Measurements from ENCODE around the gene TTLL8.

The TTLL8 gene

GRCh38 chr22:50061141-50061823 lies 3.2 kb upstream of the TTLL8 start:
- DNase-seq, result no peak

- no peak for DNase-seq
Measured at GRCh38 chr22:50060441-50061140, 2.5 kb upstream of the TTLL8 start.

GRCh38 chr22:50059881-50060262 lies 1.8 kb upstream of the TTLL8 start:
- DNase-seq, result no peak

GRCh38 chr22:50058906-50059880 lies 1.1 kb upstream of the TTLL8 start:
- no peak for DNase-seq

- DNase-seq, result no peak
Measured at GRCh38 chr22:50057278-50058060, 629 bp downstream of the TTLL8 start.

- DNase-seq, result no peak
Measured at GRCh38 chr22:50056214-50056972, 1.7 kb downstream of the TTLL8 start.

GRCh38 chr22:50053861-50054260 lies 4.2 kb downstream of the TTLL8 start:
- DNase-seq, result no peak

- DNase-seq, result no peak
Measured at GRCh38 chr22:50051930-50052329, 6.2 kb downstream of the TTLL8 start.

- DNase-seq, result no peak
Measured at GRCh38 chr22:50049299-50050195, 8.6 kb downstream of the TTLL8 start.

GRCh38 chr22:50048836-50049235 lies 9.3 kb downstream of the TTLL8 start:
- DNase-seq, result no peak

GRCh38 chr22:50048061-50048765 lies 9.9 kb downstream of the TTLL8 start:
- DNase-seq, result no peak

- DNase-seq, result no peak
Measured at GRCh38 chr22:50047346-50047745, 10.8 kb downstream of the TTLL8 start.

GRCh38 chr22:50046481-50047245 lies 11.4 kb downstream of the TTLL8 start:
- no peak for DNase-seq

- no peak for DNase-seq
Measured at GRCh38 chr22:50046019-50046415, 12.1 kb downstream of the TTLL8 start.

- DNase-seq, result no peak
Measured at GRCh38 chr22:50045211-50046018, 12.7 kb downstream of the TTLL8 start.

GRCh38 chr22:50044485-50045118 lies 13.5 kb downstream of the TTLL8 start:
- no peak for DNase-seq

- DNase-seq, result no peak
Measured at GRCh38 chr22:50041361-50042065, 16.6 kb downstream of the TTLL8 start.
